ENCODE measurements around the gene GNAT1.
"Not testable (repeated sequence)": the region's sequence is repeated elsewhere in the genome, so short reads cannot be mapped to it uniquely, and the experiment has no call there.

The GNAT1 gene

DNA sequence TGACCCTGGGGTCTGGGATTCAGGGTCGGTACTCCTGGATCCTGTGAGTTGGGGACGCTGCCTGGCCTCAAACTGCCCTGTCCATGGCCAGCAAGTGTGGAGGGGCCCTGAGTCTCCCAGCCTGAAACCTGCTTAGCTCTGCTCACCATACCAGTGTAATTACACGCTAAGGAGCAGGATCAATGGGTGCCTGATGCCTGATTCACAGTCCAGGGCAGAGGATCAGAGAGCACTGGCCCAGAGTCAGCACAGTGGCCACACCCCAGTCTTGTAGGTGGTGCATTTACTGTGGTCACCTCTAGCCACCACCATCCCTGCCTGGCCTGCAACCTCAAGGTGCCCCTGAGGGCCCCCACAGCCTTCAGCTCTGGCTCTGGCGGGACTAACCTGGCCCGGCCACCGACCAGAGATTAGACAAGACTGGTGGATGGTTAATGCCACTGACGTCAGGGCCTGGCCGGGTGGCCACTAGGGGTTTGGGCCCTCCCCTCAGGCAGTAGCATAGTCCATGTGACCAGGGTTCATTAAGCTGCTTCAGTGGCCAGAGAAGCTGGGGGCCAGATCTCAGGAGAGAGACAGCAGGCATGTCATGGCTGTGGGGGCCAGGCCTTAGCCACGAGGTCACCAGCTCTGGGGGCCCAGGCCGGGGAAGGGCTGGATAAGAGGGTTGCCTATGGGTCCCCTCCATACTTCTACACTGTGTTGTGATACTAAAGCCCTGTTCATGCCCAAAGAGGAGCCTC, 10.3 kb downstream of the GNAT1 start:
- in situ Hi-C loops (cut with MboI; ENCODE audit: low sequenced_read_pairs): no loop called here

GRCh38 chr3:50202353-50203112, 11.1 kb downstream of the GNAT1 start:
- in situ Hi-C loops (cut with MboI; ENCODE audit: low sequenced_read_pairs): no loop called here

DNA sequence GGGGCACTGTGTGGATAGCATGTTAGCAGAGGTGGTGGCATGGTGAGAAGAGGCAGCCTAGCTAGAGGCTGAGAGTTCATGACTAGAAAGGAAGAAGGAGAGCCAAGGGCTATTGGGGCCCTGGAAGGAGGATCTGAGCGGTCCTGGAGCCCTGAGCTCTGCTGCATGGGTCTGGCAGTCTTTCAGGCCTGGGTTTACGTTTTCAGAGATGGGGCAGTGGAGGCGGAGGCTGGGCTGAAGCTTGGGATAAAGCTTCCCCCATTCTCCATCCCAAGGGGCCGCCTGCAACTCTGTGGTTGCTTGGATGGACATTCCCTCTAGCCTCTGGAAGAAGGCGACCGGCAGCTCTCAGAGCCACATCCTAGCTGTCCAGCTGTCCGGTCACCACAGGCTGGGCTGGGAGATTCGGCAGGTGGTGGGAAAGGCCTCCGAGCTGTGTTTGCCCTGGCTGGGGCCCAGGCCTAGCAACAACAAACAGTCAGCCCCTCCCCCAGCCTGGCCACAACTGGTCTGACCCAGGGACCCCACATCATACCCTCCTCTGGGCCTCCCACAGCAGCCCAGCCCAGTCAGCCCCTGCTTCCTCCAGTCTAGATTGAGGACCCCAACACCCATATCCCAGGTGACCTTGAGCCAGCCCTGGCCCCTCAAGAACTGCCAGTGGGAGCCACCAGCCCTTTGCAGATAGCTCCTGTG, 11.9 kb downstream of the GNAT1 start:
- in situ Hi-C loops (cut with MboI; ENCODE audit: low sequenced_read_pairs): no loop called here

GRCh38 chr3:50203809-50204803, 12.7 kb downstream of the GNAT1 start:
- in situ Hi-C loops (cut with MboI; ENCODE audit: low sequenced_read_pairs): no loop called here

DNA sequence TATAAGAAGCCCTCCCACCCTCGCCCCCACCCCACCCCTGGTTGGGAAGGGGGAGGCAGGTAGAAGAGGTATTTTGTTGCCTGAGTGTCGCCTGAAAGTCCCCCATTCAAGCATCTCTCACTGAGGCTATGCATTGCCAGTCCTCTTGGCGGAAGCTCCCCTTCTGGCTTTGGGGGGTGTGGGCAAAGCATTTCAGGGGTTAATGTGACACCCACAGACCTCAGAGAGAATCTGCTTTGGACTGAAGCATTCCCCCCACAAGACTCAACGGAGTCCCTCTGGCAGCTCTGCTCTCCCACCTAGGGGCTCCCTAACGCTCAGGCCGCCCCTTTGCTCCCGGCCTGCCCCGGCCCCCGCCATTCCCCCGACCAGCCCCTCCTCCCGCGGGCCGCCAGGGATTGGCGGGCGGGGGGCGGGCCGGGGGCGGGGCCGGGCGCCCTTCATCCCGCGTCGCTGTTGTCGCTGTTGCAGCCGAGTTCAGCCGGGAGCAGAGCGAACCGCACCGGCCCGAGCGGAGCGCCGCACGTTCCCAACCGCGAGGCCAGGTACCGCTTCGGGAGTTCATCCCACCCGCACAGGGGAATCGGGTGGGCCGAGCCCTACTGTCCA, 13.5 kb downstream of the GNAT1 start, which contains the start of gene SLC38A3:
Gene SLC38A3, plus strand, starts transcription at position 468 of the 609 bp plus-strand sequence. CDS start 8,929 bp downstream, outside the sequence.
- in situ Hi-C loops (cut with MboI; ENCODE audit: low sequenced_read_pairs): no loop called here

- in situ Hi-C loops (cut with MboI; ENCODE audit: low sequenced_read_pairs): no loop called here
These were observed 14.2 kb downstream of the GNAT1 start for GRCh38 chr3:50205413-50206276.

GRCh38 chr3:50207359-50208042, 16.1 kb downstream of the GNAT1 start:
- in situ Hi-C loops (cut with MboI; ENCODE audit: low sequenced_read_pairs): no loop called here

- in situ Hi-C loops (cut with MboI; ENCODE audit: low sequenced_read_pairs): no loop called here
These were observed 17.4 kb downstream of the GNAT1 start for GRCh38 chr3:50208677-50209344.

GRCh38 chr3:50210176-50210509, 18.7 kb downstream of the GNAT1 start:
- in situ Hi-C loops (cut with MboI; ENCODE audit: low sequenced_read_pairs): no loop called here

DNA sequence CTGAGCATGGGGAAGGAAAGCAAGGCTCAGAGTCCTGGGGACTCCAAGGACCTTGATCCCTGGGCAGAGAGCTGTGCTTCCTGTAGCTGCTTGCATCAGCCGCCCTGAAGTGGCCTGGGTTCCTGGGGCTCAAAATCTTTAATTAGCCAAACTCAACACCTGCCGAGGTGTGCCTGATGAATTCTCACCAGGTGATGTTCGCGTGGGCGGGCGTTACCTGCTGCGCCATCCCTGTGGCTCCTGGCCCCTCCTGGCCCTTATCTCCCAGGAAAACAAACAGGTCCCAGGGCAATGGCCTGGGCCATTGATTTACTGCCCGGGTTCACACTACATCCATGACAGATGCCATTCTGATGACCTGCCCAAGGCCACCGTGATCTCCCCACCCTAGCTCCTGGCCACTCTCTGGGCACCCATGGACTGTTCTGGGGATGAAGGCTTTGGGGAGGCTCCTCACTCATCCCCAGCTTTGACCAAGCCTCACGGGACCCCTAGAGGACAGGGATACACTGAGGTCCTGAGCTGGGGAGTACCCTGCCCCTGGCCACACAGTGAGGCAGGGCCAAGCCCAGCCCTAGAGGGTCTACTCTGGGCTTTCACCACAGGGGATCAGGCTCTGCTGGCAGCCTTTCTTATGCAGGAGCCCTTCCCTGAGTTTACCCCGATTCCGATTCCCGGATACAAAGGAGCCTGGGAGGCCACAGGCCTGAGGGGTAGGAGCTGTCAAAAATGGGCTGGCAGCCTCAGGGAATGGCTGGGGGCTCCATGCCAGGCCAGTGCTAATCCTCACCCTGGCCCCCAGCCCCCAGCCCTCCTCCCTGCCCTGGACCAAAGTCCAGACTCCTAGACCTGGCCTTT, 19.3 kb downstream of the GNAT1 start:
- in situ Hi-C loops (cut with MboI; ENCODE audit: low sequenced_read_pairs): no loop called here

DNA sequence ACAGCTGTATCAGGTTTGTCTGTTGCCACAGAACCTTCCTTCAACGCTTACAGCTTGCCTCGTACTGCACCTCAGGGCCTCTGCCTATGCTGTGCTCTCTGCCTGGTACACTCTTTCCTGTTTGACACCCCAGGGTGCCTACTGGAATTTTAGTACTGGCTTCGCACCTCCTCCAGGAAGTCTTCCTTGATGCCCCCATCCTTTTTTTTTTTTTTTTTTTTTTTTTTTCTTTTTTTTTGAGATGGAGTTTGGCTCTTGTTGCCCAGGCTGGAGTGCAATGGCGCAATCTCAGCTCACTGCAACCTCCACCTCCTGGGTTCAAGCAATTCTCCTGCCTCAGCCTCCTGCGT, 19.9 kb downstream of the GNAT1 start:
- in situ Hi-C loops (cut with MboI; ENCODE audit: low sequenced_read_pairs): not testable (repeated sequence)

GRCh38 chr3:50211930-50212329, 20.5 kb downstream of the GNAT1 start:
- in situ Hi-C loops (cut with MboI; ENCODE audit: low sequenced_read_pairs): no loop called here

DNA sequence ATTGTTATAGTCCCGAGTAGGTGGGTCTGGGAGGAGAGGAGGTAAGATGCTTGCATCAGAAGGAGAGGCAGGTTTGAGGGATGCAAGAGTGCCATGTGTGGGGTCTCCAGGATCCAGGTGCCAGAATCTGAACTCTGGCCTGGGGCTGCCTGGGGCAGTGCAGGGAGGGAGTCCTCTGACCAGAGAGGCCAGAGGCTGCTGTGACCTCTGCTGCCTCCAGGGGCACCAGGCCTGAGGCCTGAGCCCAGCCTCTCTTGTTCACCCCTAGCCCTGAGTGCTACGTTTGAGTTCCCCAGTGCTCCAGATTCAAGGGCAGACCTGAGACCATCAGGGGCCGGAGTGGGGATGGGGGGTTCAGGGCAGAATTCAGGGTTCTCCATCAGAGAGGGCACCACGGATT, 21.1 kb downstream of the GNAT1 start:
- in situ Hi-C loops (cut with MboI; ENCODE audit: low sequenced_read_pairs): no loop called here

DNA sequence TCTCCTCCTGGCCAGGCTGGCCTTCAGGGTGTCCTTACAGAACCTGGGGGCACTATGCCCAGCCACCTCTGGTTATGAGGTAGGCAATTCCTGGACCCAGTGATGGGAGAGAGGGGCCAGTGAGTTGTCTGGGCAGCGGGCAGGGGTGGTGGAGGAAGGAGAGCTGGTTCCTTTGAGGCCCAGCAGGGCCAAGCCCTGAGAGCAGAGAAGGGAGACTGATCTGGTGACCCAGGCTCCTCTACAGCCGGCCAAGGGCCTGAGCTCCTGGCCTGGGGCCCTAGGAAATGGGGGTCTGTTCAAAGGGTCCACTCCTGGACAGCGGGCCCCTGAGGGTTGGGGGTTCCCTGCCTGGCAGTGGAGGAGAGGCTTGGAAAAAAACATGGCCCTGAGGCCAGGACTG, 21.6 kb downstream of the GNAT1 start:
- in situ Hi-C loops (cut with MboI; ENCODE audit: low sequenced_read_pairs): no loop called here

DNA sequence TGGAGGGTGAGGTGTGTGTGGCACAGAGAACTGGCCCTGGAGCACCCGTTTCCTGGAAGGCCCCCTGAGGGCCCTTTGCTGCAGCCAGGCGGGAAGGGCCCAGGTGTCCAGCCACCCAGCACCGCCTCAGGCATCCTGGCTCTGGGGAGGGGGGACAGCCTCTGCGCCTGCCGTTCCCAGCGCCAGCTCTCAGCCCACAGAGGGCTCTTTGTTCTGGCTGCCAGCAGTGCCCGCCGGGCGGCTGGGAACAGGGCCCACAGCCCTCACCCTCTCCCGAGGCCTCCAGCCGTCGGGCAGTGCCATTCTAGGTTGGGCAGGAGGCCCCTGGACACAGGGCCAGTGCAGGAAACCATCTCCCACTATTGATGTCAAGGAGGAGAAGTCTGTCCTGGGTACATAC, 22.0 kb downstream of the GNAT1 start:
- in situ Hi-C loops (cut with MboI; ENCODE audit: low sequenced_read_pairs): no loop called here

GRCh38 chr3:50214824-50215223, 23.4 kb downstream of the GNAT1 start:
- in situ Hi-C loops (cut with MboI; ENCODE audit: low sequenced_read_pairs): no loop called here

GRCh38 chr3:50215529-50215928, 24.1 kb downstream of the GNAT1 start:
- in situ Hi-C loops (cut with MboI; ENCODE audit: low sequenced_read_pairs): no loop called here
